GM12878 (cell line): ENCODE data around the gene CD300LG. TPM values are rescaled to one million over a fixed set of nuclear protein-coding genes. Genes with fewer than 3 reads are reported as not detected.

Experiments used
- ATAC-seq: fragments of 200-7000 bp; cut with Tn5 transposase; 3 replicates; pipeline ENCODE4 v1.9.1; 2020; ENCODE audit warnings: mild to moderate bottlenecking, moderate library complexity
- BruUV-seq: library from RNA; stranded (reverse); fragments of 400-500 nt; replicated peaks from 2 replicates; lab custom pipeline; 2021; lab: Mats Ljungman, UMichigan
- CTCF ChIA-PET: fragments of 300-600 bp; sonication (Branson Sonifier 250); formaldehyde crosslinking; extraction: SDS; loops from one replicate; lab custom pipeline; 2021; ENCODE audit warnings: inconsistent platforms; lab: Yijun Ruan, JAX
- POLR2A ChIA-PET: fragments of 350-600 bp; formaldehyde crosslinking; extraction: SDS; loops from one replicate; lab custom pipeline; 2021; ENCODE audit warnings: inconsistent platforms; lab: Charles Lee
- RAD21 ChIA-PET: fragments of 300-600 bp; sonication (Branson Sonifier 250); formaldehyde crosslinking; loops from one replicate; lab custom pipeline; 2023; ENCODE audit warnings: antibody characterized with exemption; ENCODE audit not compliant: unreplicated experiment; lab: Charles Lee
- SMC1A ChIA-PET: fragments of 300-600 bp; sonication (Branson Sonifier 250); formaldehyde crosslinking; loops from one replicate; lab custom pipeline; 2023; ENCODE audit not compliant: unreplicated experiment, uncharacterized antibody; lab: Charles Lee
- DNase-seq: peaks from one replicate; pipeline ENCODE4 v3.0.0-alpha.2; 2011; ENCODE audit warnings: low read depth, low spot score
- FAIRE-seq: peaks from 3 replicates; lab custom pipeline; 2011; peaks lifted over from hg19 to GRCh38; lab: Jason Lieb, UNC
- H2AFZ ChIP-seq: 2 replicates; pipeline ENCODE4 v1.6.0; 2011; ENCODE audit warnings: low read depth, low read length, control low read depth; ENCODE audit not compliant: control insufficient read depth
- H3K27ac ChIP-seq: 2 replicates; pipeline ENCODE4 v1.5.1; 2011; ENCODE audit warnings: control low read depth; ENCODE audit not compliant: control insufficient read depth, insufficient read depth
- H3K27me3 ChIP-seq, 2 experiments: replicated peaks in 1 of 2; 2 replicates each; pipeline versions ENCODE4 v1.6.0 to v1.6.1; 2011; ENCODE audit warnings: low read length in 1 of 2; ENCODE audit not compliant: control insufficient read depth in 2 of 2, insufficient read depth in 2 of 2
- H3K36me3 ChIP-seq, 2 experiments: 2 replicates each; pipeline ENCODE4 v1.5.1; 2011; ENCODE audit warnings: low read length in 1 of 2; ENCODE audit not compliant: control insufficient read depth in 2 of 2, insufficient read depth in 2 of 2
- H3K4me1 ChIP-seq: 2 replicates; pipeline ENCODE4 v1.6.1; 2011; ENCODE audit warnings: mild to moderate bottlenecking, low read length, moderate library complexity, mixed read lengths; ENCODE audit not compliant: control insufficient read depth, insufficient read depth
- H3K4me2 ChIP-seq: 2 replicates; pipeline ENCODE4 v1.6.0; 2011; ENCODE audit warnings: control low read depth; ENCODE audit not compliant: control insufficient read depth, insufficient read depth
- H3K4me3 ChIP-seq: fragments of 200-600 bp; sonication (generic); 2 replicates; pipeline ENCODE4 v1.5.1; 2016
- H3K79me2 ChIP-seq: 2 replicates; pipeline ENCODE4 v1.6.0; 2011; ENCODE audit warnings: low read length; ENCODE audit not compliant: control insufficient read depth, insufficient read depth
- H3K9ac ChIP-seq: 2 replicates; pipeline ENCODE4 v1.8.0; 2011; ENCODE audit warnings: low read length, control low read depth, mixed read lengths; ENCODE audit not compliant: control insufficient read depth, insufficient read depth
- H3K9me3 ChIP-seq: replicated peaks from 3 replicates; pipeline ENCODE4 v1.5.1; 2011; ENCODE audit warnings: mild to moderate bottlenecking, low read length; ENCODE audit not compliant: control insufficient read depth, insufficient read depth
- H4K20me1 ChIP-seq: 2 replicates; pipeline ENCODE4 v1.6.0; 2011; ENCODE audit not compliant: control insufficient read depth, insufficient read depth
- ATF2 ChIP-seq: IDR thresholded peaks from 2 replicates; pipeline ENCODE4 v1.6.1; 2012; ENCODE audit warnings: low read length, inconsistent platforms
- BCL11A ChIP-seq: IDR thresholded peaks from 2 replicates; pipeline ENCODE4 v1.6.1; 2011; ENCODE audit warnings: low read depth, low read length
- CBX3 ChIP-seq: fragments of 200-600 bp; sonication (generic); IDR thresholded peaks from 2 replicates; pipeline ENCODE4 v1.6.1; 2016; ENCODE audit warnings: low read depth, borderline replicate concordance
- CHD1 ChIP-seq: IDR thresholded peaks from 2 replicates; pipeline ENCODE4 v1.6.1; 2012; ENCODE audit warnings: low read depth, low read length, improper control_type of control experiment
- CHD2 ChIP-seq: IDR thresholded peaks from 2 replicates; pipeline ENCODE4 v1.6.1; 2011; ENCODE audit warnings: low read depth, low read length, improper control_type of control experiment, borderline replicate concordance
- GABPA ChIP-seq: IDR thresholded peaks from 2 replicates; pipeline ENCODE4 v1.6.1; 2014; ENCODE audit warnings: antibody characterized with exemption, low read depth, mild to moderate bottlenecking, inconsistent platforms
- IKZF1 ChIP-seq: fragments of 450-650 bp; conservative IDR thresholded peaks from 2 replicates; pipeline ENCODE4 v1.6.1; 2017; ENCODE audit warnings: antibody characterized with exemption, mild to moderate bottlenecking
- MEF2B ChIP-seq: fragments of 450-650 bp; IDR thresholded peaks from 2 replicates; pipeline ENCODE4 v1.6.1; 2018; ENCODE audit warnings: mild to moderate bottlenecking, moderate library complexity; ENCODE audit not compliant: partially characterized antibody, poor library complexity, severe bottlenecking
- MTA2 ChIP-seq: fragments of 450-650 bp; IDR thresholded peaks from 2 replicates; pipeline ENCODE4 v1.6.1; 2016; ENCODE audit warnings: low read depth, mild to moderate bottlenecking, moderate library complexity
- PAX5 ChIP-seq: IDR thresholded peaks from 2 replicates; pipeline ENCODE4 v1.6.1; 2011; ENCODE audit warnings: low read depth, low read length, borderline replicate concordance
- PRDM15 ChIP-seq: fragments of 450-650 bp; formaldehyde crosslinking; IDR thresholded peaks from 2 replicates; pipeline ENCODE4 v1.4.0; 2020; ENCODE audit warnings: mild to moderate bottlenecking, moderate library complexity
- SIX5 ChIP-seq: IDR thresholded peaks from 2 replicates; pipeline ENCODE4 v1.6.1; 2011; ENCODE audit warnings: mild to moderate bottlenecking, low read depth, low read length, moderate library complexity; ENCODE audit not compliant: severe bottlenecking
- SREBF1 ChIP-seq: IDR thresholded peaks from 2 replicates; pipeline ENCODE4 v1.6.1; 2012; ENCODE audit warnings: mild to moderate bottlenecking, low read length
- YY1 ChIP-seq: IDR thresholded peaks from 2 replicates; pipeline ENCODE4 v1.6.1; 2011; ENCODE audit warnings: low read depth, mild to moderate bottlenecking, low read length
- ZBED1 ChIP-seq: IDR thresholded peaks from 2 replicates; pipeline ENCODE4 v1.6.1; 2016; ENCODE audit warnings: borderline replicate concordance
- ZNF24 ChIP-seq: fragments of 450-650 bp; IDR thresholded peaks from 2 replicates; pipeline ENCODE4 v1.6.1; 2017; ENCODE audit warnings: antibody characterized with exemption, mild to moderate bottlenecking
- ZSCAN29 ChIP-seq: fragments of 450-650 bp; IDR thresholded peaks from 2 replicates; pipeline ENCODE4 v1.6.1; 2017; ENCODE audit warnings: mild to moderate bottlenecking, moderate library complexity
- WGBS: methylation state at CpG from one replicate; pipeline ENCODE4 v1.1.6; 2016; ENCODE audit warnings: low lambda C conversion rate; ENCODE audit not compliant: insufficient replicate concordance, insufficient coverage; ENCODE audit errors: missing lambda C conversion rate; 5-methylcytosine and 5-hydroxymethylcytosine counted together
- in situ Hi-C: fragments of 300-500 bp; cut with MboI; formaldehyde crosslinking; loops from 9 replicates; pipeline ENCODE4 v1.14.3; 2018; ENCODE audit warnings: mixed read lengths
- intact Hi-C: fragments of 100-400 bp; cut with micrococcal nuclease; formaldehyde crosslinking; loops from one replicate; pipeline ENCODE4 v1.14.2; 2022; ENCODE audit not compliant: unreplicated experiment
- polyA plus RNA-seq, 11 experiments: library from polyadenylated mRNA; depleted of rRNA in 4 of 11; unstranded in 6 of 11; stranded (reverse) in 5 of 11; fragments of >200 nt; fragmentation: Nextera tagmentation in 4 of 11; fragmentation: Illumina TruSeq in 1 of 11; extraction: Ambion mirVana in 4 of 11; extraction: Trizol in 1 of 11; gene quantifications; 1 replicate in 1 of 11; 2 replicates in 10 of 11; pipeline versions ENCODE4 v1.2.1 to v1.2.3, GENCODE V29; 2011 to 2016; ENCODE audit warnings: inconsistent platforms in 2 of 11, missing spikeins in 2 of 11, low read depth in 1 of 11
- total RNA-seq, 4 experiments: library from RNA; depleted of rRNA in 3 of 4; stranded (reverse); fragments of >200 nt in 3 of 4; fragmentation: Illumina TruSeq in 1 of 4; extraction: Trizol in 1 of 4; gene quantifications; 2 replicates each; pipeline versions ENCODE4 v1.2.1 to v1.2.3, GENCODE V29; 2013 to 2021

Gene CD300LG
- total and polyA plus RNA-seq, 10 of the 15 experiments (the other 5 are each of a cell fraction or from before 2014, with no cell fraction given): not detected

- no peaks in the 10 kb centered on the region; a peak in 1 of 4 replicates for H3K36me3 ChIP-seq
- no peak for FAIRE-seq
- intact Hi-C loops: no loop called here
- no peaks in the 10 kb centered on the region for H3K79me2 ChIP-seq
- no peak overlapping the region for H3K4me2 ChIP-seq
- H3K4me1 ChIP-seq: no peaks in the 10 kb centered on the region
- no peak overlapping the region for H3K27ac ChIP-seq
- DNase-seq: no peak
- no peaks in the 10 kb centered on the region for H3K9me3 ChIP-seq
- no peaks in the 10 kb centered on the region for H4K20me1 ChIP-seq
- in situ Hi-C loops: no loop called here
- ChIA-PET SMC1A (no interaction called here), RAD21 (interaction anchor here (0.6 to 2.1 kb wide), 2 partner anchors 36 to 80 kb away, joined by 3 to 6 read pairs; no protein-coding TSS in a partner anchor), CTCF (interaction anchor here (0.6 to 3.5 kb wide), 5 partner anchors 13 to 134 kb away, joined by 3 to 22 read pairs (median 4); no protein-coding TSS in a partner anchor), POLR2A (interaction anchor here (1.5 kb wide), 1 partner anchor 12 kb away, joined by 3 read pairs; no protein-coding TSS in a partner anchor)
- H3K4me3 ChIP-seq: no peak overlapping the region
- peaks cover 10 to 18% of the 10 kb centered on the region in 2 experiments for H3K27me3 ChIP-seq
- WGBS: 39% methylated on average over 26 of the region's 26 CpGs
- TF ChIP-seq SREBF1 (no peak), SIX5 (no peak), BCL11A (no peak), ZSCAN29 (no peak), CBX3 (no peak), CHD2 (no peak), PAX5 (no peak), ZBED1 (no peak), PRDM15 (no peak), YY1 (no peak), MTA2 (no peak), ATF2 (no peak), CHD1 (no peak), IKZF1 (no peak), GABPA (no peak), MEF2B (no peak), ZNF24 (no peak)
- no peak overlapping the region for H3K9ac ChIP-seq
- no peak overlapping the region for H2AFZ ChIP-seq
- ATAC-seq: peak; percentile 50
- BruUV-seq: no TSS peak
Observed at GRCh38 chr17:43907998-43908721, 61.2 kb downstream of the CD300LG start.
